ENCODE data around the gene PMM2.

- TF ChIP-seq POLR2AphosphoS5 (IDR thresholded peaks at IDR 0.05; ENCODE audit: borderline replicate concordance, low read depth, low read length) (no peak), EZH2 (IDR thresholded peaks at IDR 0.05) (no peak)
Observed at GRCh38 chr16:8776129-8776584, 21.5 kb upstream of the PMM2 start.

Measured in SK-N-MC (cell line).